K562 (cell line): Measurements from ENCODE around the gene ATAD3C. TPM values are rescaled to one million over a fixed set of nuclear protein-coding genes. Genes with fewer than 3 reads are reported as not detected.

Source experiments
- ATAC-seq: fragments of 200-7000 bp; cut with Tn5 transposase; 3 replicates; pipeline ENCODE4 v1.9.1; 2020; ENCODE audit warnings: moderate library complexity
- BruUV-seq: library from RNA; stranded (reverse); fragments of 400-500 nt; replicated peaks from 2 replicates; lab custom pipeline; 2021; lab: Mats Ljungman, UMichigan
- CTCF ChIA-PET: fragments of 300-600 bp; formaldehyde crosslinking; extraction: SDS; loops from one replicate; lab custom pipeline; 2021; ENCODE audit warnings: low intra/inter-chr PET ratio; lab: Yijun Ruan, JAX
- POLR2A ChIA-PET: fragments of 300-600, 350-650 bp; sonication (Branson Sonifier 250); formaldehyde crosslinking; extraction: SDS; loops from one replicate; lab custom pipeline; 2021; ENCODE audit warnings: antibody characterized with exemption, inconsistent platforms; lab: Yijun Ruan, JAX
- DNase-seq, 4 experiments: peaks; one replicate each; pipeline versions ENCODE4 v3.0.0 to v3.0.0-alpha.2; 2011 to 2018; ENCODE audit warnings: low spot score in 3 of 4, mixed read lengths in 3 of 4; ENCODE audit errors: extremely low read depth in 1 of 4
- FAIRE-seq: peaks from 2 replicates; lab custom pipeline; 2011; peaks lifted over from hg19 to GRCh38; lab: Jason Lieb, UNC
- H2AFZ ChIP-seq: 2 replicates; pipeline ENCODE4 v1.6.0; 2011; ENCODE audit warnings: low read depth, low read length, control low read depth, inconsistent platforms
- H3K27ac ChIP-seq: fragments of 200-600 bp; 3 replicates; pipeline ENCODE4 v1.8.0; 2011; ENCODE audit warnings: low read depth, mild to moderate bottlenecking, control low read depth, inconsistent platforms, low read length, moderate library complexity, mixed read lengths; ENCODE audit errors: extremely low read depth
- H3K27me3 ChIP-seq, 2 experiments: fragments of 300-600 bp in 1 of 2; 2 replicates in 1 of 2; 3 replicates in 1 of 2; pipeline versions ENCODE4 v1.6.0 to v1.8.0; 2011; ENCODE audit warnings: inconsistent platforms in 2 of 2, low read length in 2 of 2, mild to moderate bottlenecking in 1 of 2, mixed read lengths in 1 of 2, moderate library complexity in 1 of 2; ENCODE audit not compliant: control insufficient read depth in 2 of 2, insufficient read depth in 2 of 2
- H3K36me3 ChIP-seq: fragments of 300-600 bp; 3 replicates; pipeline ENCODE4 v1.8.0; 2011; ENCODE audit warnings: mild to moderate bottlenecking, low read length, inconsistent platforms; ENCODE audit not compliant: control insufficient read depth, insufficient read depth
- H3K4me1 ChIP-seq, 2 experiments: fragments of 200-600 bp in 1 of 2; replicated peaks in 1 of 2; 2 replicates in 1 of 2; 3 replicates in 1 of 2; pipeline versions ENCODE4 v1.5.1 to v1.8.0; 2011; ENCODE audit warnings: inconsistent platforms in 2 of 2, low read length in 2 of 2, mild to moderate bottlenecking in 1 of 2, mixed read lengths in 1 of 2, moderate library complexity in 1 of 2; ENCODE audit not compliant: control insufficient read depth in 2 of 2, insufficient read depth in 2 of 2
- H3K4me2 ChIP-seq: 2 replicates; pipeline ENCODE4 v1.6.1; 2011; ENCODE audit warnings: low read length, control low read depth, inconsistent platforms, mixed read lengths; ENCODE audit not compliant: insufficient read depth
- H3K4me3 ChIP-seq: fragments of 200-600 bp; sonication (generic), shearing (Covaris generic); 2 replicates; pipeline ENCODE4 v1.5.1; 2016; ENCODE audit warnings: control low read depth, inconsistent platforms
- H3K79me2 ChIP-seq: fragments of 200-600 bp; 3 replicates; pipeline ENCODE4 v1.8.0; 2011; ENCODE audit warnings: low read length, inconsistent platforms; ENCODE audit not compliant: control insufficient read depth, insufficient read depth
- H3K9ac ChIP-seq, 2 experiments: 2 replicates each; pipeline versions ENCODE4 v1.6.0 to v1.6.1; 2011; ENCODE audit warnings: low read depth in 2 of 2, low read length in 2 of 2, control low read depth in 1 of 2, inconsistent platforms in 1 of 2, mild to moderate bottlenecking in 1 of 2, mixed read lengths in 1 of 2; ENCODE audit not compliant: insufficient read depth in 1 of 2
- H3K9me1 ChIP-seq: one replicate; pipeline ENCODE4 v1.6.0; 2011; ENCODE audit warnings: inconsistent platforms, mild to moderate bottlenecking, low read length, moderate library complexity; ENCODE audit not compliant: control insufficient read depth, insufficient read depth
- H3K9me3 ChIP-seq: replicated peaks from 2 replicates; pipeline ENCODE4 v1.5.1; 2011; ENCODE audit warnings: low read depth, low read length, inconsistent platforms; ENCODE audit not compliant: control insufficient read depth, insufficient read depth
- H4K20me1 ChIP-seq: replicated peaks from 2 replicates; pipeline ENCODE4 v1.6.1; 2011; ENCODE audit warnings: low read length, inconsistent platforms, mixed read lengths; ENCODE audit not compliant: control insufficient read depth, insufficient read depth
- EP400 ChIP-seq: fragments of 450-650 bp; IDR thresholded peaks from 2 replicates; pipeline ENCODE4 v1.6.1; 2017; ENCODE audit warnings: antibody characterized with exemption, mild to moderate bottlenecking, moderate library complexity
- HDAC1 ChIP-seq, 2 experiments: fragments of 450-650 bp; IDR thresholded peaks; 2 replicates each; pipeline ENCODE4 v1.6.1; 2016 to 2017; ENCODE audit warnings: inconsistent platforms in 1 of 2, mild to moderate bottlenecking in 1 of 2, moderate library complexity in 1 of 2
- KAT2B ChIP-seq: IDR thresholded peaks from one replicate; pipeline ENCODE4 v1.6.1; 2012; ENCODE audit warnings: low read depth, mild to moderate bottlenecking, control low read depth, inconsistent platforms, low read length, moderate library complexity
- MYBL2 ChIP-seq, 2 experiments: fragments of 450-650 bp in 1 of 2; sonication (generic) in 1 of 2; formaldehyde crosslinking in 1 of 2; IDR thresholded peaks; 2 replicates each; pipeline versions ENCODE4 v1.6.1 to v1.8.1; 2017 to 2022; ENCODE audit warnings: borderline replicate concordance in 1 of 2, inconsistent platforms in 1 of 2, low read depth in 1 of 2, mild to moderate bottlenecking in 1 of 2, missing genetic modification reagents in 1 of 2, moderate library complexity in 1 of 2
- NFIC ChIP-seq: fragments of 450-650 bp; IDR thresholded peaks from 2 replicates; pipeline ENCODE4 v1.6.1; 2017; ENCODE audit warnings: mild to moderate bottlenecking, inconsistent platforms
- NFIX ChIP-seq: fragments of 250-450 bp; sonication (Bioruptor Pico); IDR thresholded peaks from 2 replicates; pipeline ENCODE4 v1.4.0; 2020; ENCODE audit warnings: low read depth, mild to moderate bottlenecking, moderate library complexity
- RFX5 ChIP-seq: IDR thresholded peaks from 2 replicates; pipeline ENCODE4 v1.6.1; 2011; ENCODE audit warnings: low read depth, mild to moderate bottlenecking, improper control_type of control experiment, low read length
- WGBS: fragments of 100-300 bp; shearing (Covaris generic); methylation state at CpG from one replicate; pipeline ENCODE4 v1.1.6; 2016; ENCODE audit warnings: low coverage, mixed read lengths; ENCODE audit not compliant: insufficient coverage; ENCODE audit errors: missing lambda C conversion rate; 5-methylcytosine and 5-hydroxymethylcytosine counted together
- in situ Hi-C: fragments of 300-500 bp; cut with MboI; formaldehyde crosslinking; loops from 4 replicates; pipeline ENCODE4 v1.15.0; 2018; ENCODE audit warnings: inconsistent platforms, mixed read lengths
- intact Hi-C: fragments of 100-400 bp; cut with micrococcal nuclease; formaldehyde crosslinking; loops from 2 replicates; pipeline ENCODE4 v1.14.2; 2022
- polyA plus RNA-seq, 8 experiments: library from polyadenylated mRNA; depleted of rRNA in 4 of 8; stranded (reverse) in 5 of 8; unstranded in 3 of 8; fragments of >200 nt; fragmentation: Nextera tagmentation in 2 of 8; fragmentation: Illumina TruSeq in 1 of 8; extraction: Ambion mirVana in 2 of 8; extraction: Trizol in 1 of 8; gene quantifications; 2 replicates each; pipeline versions ENCODE4 v1.2.1 to v1.2.3, GENCODE V29; 2011 to 2014; ENCODE audit warnings: inconsistent platforms in 1 of 8, missing spikeins in 1 of 8
- total RNA-seq, 7 experiments: library from RNA; depleted of rRNA in 6 of 7; stranded (reverse); fragments of >200 nt in 6 of 7; fragmentation: Illumina TruSeq in 2 of 7; extraction: Trizol in 2 of 7; gene quantifications; 2 replicates each; pipeline versions ENCODE4 v1.2.1 to v1.2.3, GENCODE V29; 2011 to 2021; ENCODE audit warnings: low replicate concordance in 1 of 7
- TF ChIP-seq, protein P1 (sequence below): fragments of 450-650 bp; formaldehyde crosslinking; IDR thresholded peaks from 2 replicates; pipeline ENCODE4 v1.4.0; 2020; ENCODE audit warnings: mild to moderate bottlenecking, moderate library complexity
- TF ChIP-seq, protein P2 (sequence below): sonication (generic); formaldehyde crosslinking; IDR thresholded peaks from 2 replicates; pipeline ENCODE4 v1.8.0; 2022; ENCODE audit warnings: mild to moderate bottlenecking, missing genetic modification reagents
- TF ChIP-seq, protein P3 (sequence below): fragments of 450-650 bp; formaldehyde crosslinking; IDR thresholded peaks from 2 replicates; pipeline ENCODE4 v1.4.0; 2022; ENCODE audit warnings: missing genetic modification characterization
- TF ChIP-seq, protein P4 (sequence below): sonication (generic); formaldehyde crosslinking; IDR thresholded peaks from 2 replicates; pipeline ENCODE4 v1.8.0; 2023; ENCODE audit warnings: mild to moderate bottlenecking, missing genetic modification reagents
- TF ChIP-seq, protein P5 (sequence below): sonication (generic); formaldehyde crosslinking; IDR thresholded peaks from 2 replicates; pipeline ENCODE4 v1.9.0; 2022; ENCODE audit warnings: mild to moderate bottlenecking, missing genetic modification reagents

Gene ATAD3C
- total and polyA plus RNA-seq, 9 of the 15 experiments (the other 6 are each of a cell fraction or from before 2014, with no cell fraction given) = 0.03 to 0.18 TPM; not detected in 7

DNA sequence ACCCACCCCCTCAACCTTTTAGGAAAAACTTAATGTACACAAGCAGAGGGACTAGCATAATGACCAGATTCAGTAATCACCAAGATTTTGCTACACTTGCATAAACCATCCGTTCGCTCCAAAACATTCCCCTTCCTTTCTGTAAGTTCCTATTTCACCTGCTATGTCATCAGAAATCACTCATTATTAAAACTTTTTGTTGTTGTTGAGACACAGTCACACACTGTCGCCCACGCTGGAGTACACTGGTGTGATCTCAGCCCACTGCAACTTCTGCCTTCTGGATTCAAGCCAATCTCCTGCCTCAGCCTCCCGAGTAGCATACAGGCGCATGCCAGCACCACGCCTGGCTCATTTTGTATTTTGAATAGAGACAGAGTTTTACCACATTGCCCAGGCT lies 45.8 kb upstream of the ATAD3C start (continued):
- TF ChIP-seq NFIX (CRISPR knock-in tag) = no peak
- TF ChIP-seq, protein P1, sequence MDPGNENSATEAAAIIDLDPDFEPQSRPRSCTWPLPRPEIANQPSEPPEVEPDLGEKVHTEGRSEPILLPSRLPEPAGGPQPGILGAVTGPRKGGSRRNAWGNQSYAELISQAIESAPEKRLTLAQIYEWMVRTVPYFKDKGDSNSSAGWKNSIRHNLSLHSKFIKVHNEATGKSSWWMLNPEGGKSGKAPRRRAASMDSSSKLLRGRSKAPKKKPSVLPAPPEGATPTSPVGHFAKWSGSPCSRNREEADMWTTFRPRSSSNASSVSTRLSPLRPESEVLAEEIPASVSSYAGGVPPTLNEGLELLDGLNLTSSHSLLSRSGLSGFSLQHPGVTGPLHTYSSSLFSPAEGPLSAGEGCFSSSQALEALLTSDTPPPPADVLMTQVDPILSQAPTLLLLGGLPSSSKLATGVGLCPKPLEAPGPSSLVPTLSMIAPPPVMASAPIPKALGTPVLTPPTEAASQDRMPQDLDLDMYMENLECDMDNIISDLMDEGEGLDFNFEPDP (CRISPR knock-in tag) = no peak
- peak; percentile 61 for TF ChIP-seq NFIC
- no peak for TF ChIP-seq EP400
- TF ChIP-seq KAT2B = no peak
- TF ChIP-seq, all 486 proteins: peak for 6

DNA sequence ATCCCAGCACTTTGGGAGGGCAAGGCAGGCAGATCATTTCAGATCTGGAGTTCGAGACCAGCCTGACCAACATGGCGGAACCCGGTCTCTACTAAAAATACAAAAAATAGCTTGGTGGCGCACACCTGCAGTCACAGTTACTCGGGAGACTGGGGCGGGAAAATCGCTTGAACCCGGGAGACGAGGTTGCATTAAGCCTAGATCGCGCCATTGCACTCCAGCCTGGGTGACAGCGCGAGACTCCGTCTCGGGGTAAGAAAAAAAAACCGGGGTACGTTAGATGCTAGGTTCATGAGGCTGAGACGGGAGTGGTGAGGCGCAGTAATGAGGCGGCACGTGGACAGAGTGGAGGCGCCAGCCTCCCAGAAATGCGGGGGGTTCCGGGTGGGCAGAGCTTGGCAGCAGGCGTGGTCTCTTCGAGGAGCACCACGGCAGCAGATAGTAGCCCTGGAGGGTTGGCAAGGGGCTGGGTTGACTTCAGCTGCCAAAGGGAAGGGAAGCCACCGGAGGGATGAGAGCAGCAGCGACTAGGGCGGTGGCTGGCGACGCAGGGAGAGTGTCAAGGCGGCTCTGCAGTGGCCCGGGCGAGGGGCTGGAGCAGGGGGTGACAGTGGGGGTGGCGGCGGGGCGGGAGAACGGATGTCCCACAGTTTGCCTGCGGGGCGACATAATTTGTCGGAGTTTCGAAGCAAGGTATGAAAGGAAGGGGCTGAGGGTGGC lies 43.2 kb upstream of the ATAD3C start:
- H3K27me3 ChIP-seq = no peaks in the 10 kb centered on the region
- intact Hi-C loops (loop anchor here (2.0 kb wide), 1 partner anchor 35 kb away; no protein-coding TSS in a partner anchor), in situ Hi-C loops (no loop called here)
- peak overlapping the region; percentile 100 for H3K4me3 ChIP-seq
- H3K9me1 ChIP-seq = peaks cover 2% of the 10 kb centered on the region
- ATAC-seq (peak; percentile 22), DNase-seq (peak; percentile 36 to 57 (median 45)), FAIRE-seq (no peak)
- no peaks in the 10 kb centered on the region; the same call in 1 of the 2 replicates for H3K9me3 ChIP-seq
- WGBS = 19% methylated on average over 43 of the region's 43 CpGs
- BruUV-seq = no TSS peak
- peaks cover 14 to 55% of the 10 kb centered on the region in 2 experiments for H3K4me1 ChIP-seq
- peak overlapping the region; percentile 99 to 100 for H3K9ac ChIP-seq
- H2AFZ ChIP-seq = peak overlapping the region; percentile 82
- peaks cover 69% of the 10 kb centered on the region for H3K79me2 ChIP-seq
- ChIA-PET POLR2A (interaction anchor here (0.9 to 3.6 kb wide), 11 partner anchors 8 to 209 kb away, joined by 3 to 26 read pairs (median 6); partner anchors contain the start of genes AURKAIP1, CCNL2 and MIB2), CTCF (interaction anchor here (0.5 kb wide), 1 partner anchor 247 kb away, joined by 3 read pairs; no protein-coding TSS in a partner anchor)
- peak overlapping the region; percentile 98 for H3K4me2 ChIP-seq
- H4K20me1 ChIP-seq = peaks cover 4% of the 10 kb centered on the region; the same call in 1 of the 2 replicates
- peak overlapping the region; percentile 89 for H3K27ac ChIP-seq
- H3K36me3 ChIP-seq = peaks cover 67% of the 10 kb centered on the region
- no peak for TF ChIP-seq RFX5
- no peak for TF ChIP-seq MYBL2 (IDR thresholded peaks at IDR 0.05; ENCODE audit: low read depth)
- no peak for TF ChIP-seq MYBL2 (CRISPR knock-in tag; IDR thresholded peaks at IDR 0.05; ENCODE audit: borderline replicate concordance)
- TF ChIP-seq, protein P2, sequence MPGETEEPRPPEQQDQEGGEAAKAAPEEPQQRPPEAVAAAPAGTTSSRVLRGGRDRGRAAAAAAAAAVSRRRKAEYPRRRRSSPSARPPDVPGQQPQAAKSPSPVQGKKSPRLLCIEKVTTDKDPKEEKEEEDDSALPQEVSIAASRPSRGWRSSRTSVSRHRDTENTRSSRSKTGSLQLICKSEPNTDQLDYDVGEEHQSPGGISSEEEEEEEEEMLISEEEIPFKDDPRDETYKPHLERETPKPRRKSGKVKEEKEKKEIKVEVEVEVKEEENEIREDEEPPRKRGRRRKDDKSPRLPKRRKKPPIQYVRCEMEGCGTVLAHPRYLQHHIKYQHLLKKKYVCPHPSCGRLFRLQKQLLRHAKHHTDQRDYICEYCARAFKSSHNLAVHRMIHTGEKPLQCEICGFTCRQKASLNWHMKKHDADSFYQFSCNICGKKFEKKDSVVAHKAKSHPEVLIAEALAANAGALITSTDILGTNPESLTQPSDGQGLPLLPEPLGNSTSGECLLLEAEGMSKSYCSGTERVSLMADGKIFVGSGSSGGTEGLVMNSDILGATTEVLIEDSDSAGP = no peak
- peak in 1 of 2 experiments; percentile 13; a peak in 1 of 4 replicates for TF ChIP-seq HDAC1 (IDR thresholded peaks at IDR 0.05)
- TF ChIP-seq, protein P3, sequence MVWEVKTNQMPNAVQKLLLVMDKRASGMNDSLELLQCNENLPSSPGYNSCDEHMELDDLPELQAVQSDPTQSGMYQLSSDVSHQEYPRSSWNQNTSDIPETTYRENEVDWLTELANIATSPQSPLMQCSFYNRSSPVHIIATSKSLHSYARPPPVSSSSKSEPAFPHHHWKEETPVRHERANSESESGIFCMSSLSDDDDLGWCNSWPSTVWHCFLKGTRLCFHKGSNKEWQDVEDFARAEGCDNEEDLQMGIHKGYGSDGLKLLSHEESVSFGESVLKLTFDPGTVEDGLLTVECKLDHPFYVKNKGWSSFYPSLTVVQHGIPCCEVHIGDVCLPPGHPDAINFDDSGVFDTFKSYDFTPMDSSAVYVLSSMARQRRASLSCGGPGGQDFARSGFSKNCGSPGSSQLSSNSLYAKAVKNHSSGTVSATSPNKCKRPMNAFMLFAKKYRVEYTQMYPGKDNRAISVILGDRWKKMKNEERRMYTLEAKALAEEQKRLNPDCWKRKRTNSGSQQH (CRISPR knock-in tag) = no peak
- TF ChIP-seq, protein P4, sequence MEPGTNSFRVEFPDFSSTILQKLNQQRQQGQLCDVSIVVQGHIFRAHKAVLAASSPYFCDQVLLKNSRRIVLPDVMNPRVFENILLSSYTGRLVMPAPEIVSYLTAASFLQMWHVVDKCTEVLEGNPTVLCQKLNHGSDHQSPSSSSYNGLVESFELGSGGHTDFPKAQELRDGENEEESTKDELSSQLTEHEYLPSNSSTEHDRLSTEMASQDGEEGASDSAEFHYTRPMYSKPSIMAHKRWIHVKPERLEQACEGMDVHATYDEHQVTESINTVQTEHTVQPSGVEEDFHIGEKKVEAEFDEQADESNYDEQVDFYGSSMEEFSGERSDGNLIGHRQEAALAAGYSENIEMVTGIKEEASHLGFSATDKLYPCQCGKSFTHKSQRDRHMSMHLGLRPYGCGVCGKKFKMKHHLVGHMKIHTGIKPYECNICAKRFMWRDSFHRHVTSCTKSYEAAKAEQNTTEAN = no peak; the same call in 1 of the 2 replicates
- TF ChIP-seq, protein P5, sequence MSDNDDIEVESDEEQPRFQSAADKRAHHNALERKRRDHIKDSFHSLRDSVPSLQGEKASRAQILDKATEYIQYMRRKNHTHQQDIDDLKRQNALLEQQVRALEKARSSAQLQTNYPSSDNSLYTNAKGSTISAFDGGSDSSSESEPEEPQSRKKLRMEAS (CRISPR knock-in tag) = peak; percentile 53; the same call in 1 of the 2 replicates
